ENCODE data around the gene MAP3K2. TPM values are rescaled to one million over a fixed set of nuclear protein-coding genes. Genes with fewer than 3 reads are reported as not detected.
A peak's percentile ranks its signal among the peaks of the same experiment; 100 is the strongest.

MAP3K2 gene
- total RNA-seq, 1 donor from 2014 or later: 36.6 TPM

DNA sequence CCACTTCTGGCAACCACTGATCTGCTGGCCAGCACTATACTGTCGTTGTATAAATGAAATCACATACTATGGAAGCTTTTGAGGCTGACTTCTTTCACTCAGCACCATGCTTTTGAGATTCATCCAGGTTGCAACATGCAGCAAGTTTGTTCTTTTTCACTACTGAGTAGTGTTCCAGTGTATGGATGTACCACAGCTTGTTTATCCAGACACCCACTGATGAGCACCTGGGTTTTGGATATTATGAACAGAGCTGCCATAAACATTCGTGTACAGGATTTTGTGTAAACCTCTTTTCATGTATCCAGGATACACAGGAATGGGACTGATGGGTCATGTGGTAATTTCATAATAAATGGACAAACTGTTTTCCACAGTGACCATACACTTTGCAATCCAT, 104.5 kb downstream of the MAP3K2 start:
- no peaks in the 10 kb centered on the region for H3K9me3 ChIP-seq
- intact Hi-C loops (cut with DNase I): no loop called here
- TF ChIP-seq POLR2A (IDR thresholded peaks at IDR 0.05): no peak
- TF ChIP-seq, protein P1, sequence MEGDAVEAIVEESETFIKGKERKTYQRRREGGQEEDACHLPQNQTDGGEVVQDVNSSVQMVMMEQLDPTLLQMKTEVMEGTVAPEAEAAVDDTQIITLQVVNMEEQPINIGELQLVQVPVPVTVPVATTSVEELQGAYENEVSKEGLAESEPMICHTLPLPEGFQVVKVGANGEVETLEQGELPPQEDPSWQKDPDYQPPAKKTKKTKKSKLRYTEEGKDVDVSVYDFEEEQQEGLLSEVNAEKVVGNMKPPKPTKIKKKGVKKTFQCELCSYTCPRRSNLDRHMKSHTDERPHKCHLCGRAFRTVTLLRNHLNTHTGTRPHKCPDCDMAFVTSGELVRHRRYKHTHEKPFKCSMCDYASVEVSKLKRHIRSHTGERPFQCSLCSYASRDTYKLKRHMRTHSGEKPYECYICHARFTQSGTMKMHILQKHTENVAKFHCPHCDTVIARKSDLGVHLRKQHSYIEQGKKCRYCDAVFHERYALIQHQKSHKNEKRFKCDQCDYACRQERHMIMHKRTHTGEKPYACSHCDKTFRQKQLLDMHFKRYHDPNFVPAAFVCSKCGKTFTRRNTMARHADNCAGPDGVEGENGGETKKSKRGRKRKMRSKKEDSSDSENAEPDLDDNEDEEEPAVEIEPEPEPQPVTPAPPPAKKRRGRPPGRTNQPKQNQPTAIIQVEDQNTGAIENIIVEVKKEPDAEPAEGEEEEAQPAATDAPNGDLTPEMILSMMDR (IDR thresholded peaks at IDR 0.05): no peak
- TF ChIP-seq POLR2AphosphoS5 (IDR thresholded peaks at IDR 0.05; ENCODE audit: insufficient read depth in 1 of 2, low read depth in 1 of 2): no peak
- no peak overlapping the region for H3K27ac ChIP-seq
- DNase-seq (ENCODE audit: extremely low spot score in 2 of 2): no peak
- H3K36me3 ChIP-seq: peaks cover 8 to 77% of the 10 kb centered on the region in 2 donors
- no peaks in the 10 kb centered on the region for H3K27me3 ChIP-seq
- H3K4me1 ChIP-seq: no peaks in the 10 kb centered on the region
- H3K4me3 ChIP-seq: no peak overlapping the region

DNA sequence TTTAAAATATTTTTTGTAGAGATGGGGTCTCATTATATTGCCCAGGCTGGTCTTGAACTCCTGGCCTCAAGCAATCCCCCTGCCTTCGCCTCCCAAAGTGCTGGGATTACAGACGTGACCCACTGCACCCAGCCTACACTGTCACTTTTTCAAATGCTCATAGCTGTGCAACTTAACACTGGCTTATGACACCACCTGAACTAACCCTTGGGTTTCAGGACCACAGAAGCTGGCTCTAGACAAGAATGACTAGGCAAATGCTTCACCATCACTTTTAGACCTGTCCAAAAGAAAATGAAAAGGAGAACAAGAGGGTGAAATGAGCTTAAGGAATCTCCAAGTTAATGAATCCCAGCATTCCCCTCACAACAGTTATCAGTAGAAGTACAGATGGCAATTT, 107.1 kb downstream of the MAP3K2 start:
- DNase-seq (ENCODE audit: extremely low spot score in 2 of 2): peak in 1 of 2 donors; percentile 18
- Histone ChIP-seq H3K36me3 (peaks cover 6 to 66% of the 10 kb centered on the region in 2 donors), H3K27ac (no peak overlapping the region), H3K4me1 (no peaks in the 10 kb centered on the region), H3K4me3 (no peak overlapping the region), H3K27me3 (no peaks in the 10 kb centered on the region), H3K9me3 (no peaks in the 10 kb centered on the region)
- TF ChIP-seq, protein P1 (IDR thresholded peaks at IDR 0.05): no peak
- intact Hi-C loops (cut with DNase I): no loop called here

DNA sequence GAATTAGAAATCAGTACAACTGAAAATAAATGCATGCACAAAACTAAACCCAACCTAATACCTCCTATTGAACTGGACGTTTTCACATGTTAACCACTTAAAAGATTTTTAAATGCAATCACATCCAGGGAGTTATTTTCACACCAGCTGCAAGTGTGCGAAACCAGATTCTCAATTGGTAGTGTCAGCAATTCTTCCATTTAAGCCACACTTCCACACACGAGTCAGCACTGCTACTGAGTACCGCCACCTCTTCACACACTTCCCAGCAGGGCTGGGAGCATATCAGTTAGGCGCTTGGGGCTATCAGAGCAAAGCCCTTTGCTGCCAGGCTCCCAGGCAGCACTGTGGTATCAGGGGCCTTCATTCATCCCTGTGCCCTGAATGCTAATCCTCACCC, 108.0 kb downstream of the MAP3K2 start:
- H3K27ac ChIP-seq: no peak overlapping the region
- H3K9me3 ChIP-seq: no peaks in the 10 kb centered on the region
- H3K4me3 ChIP-seq: no peak overlapping the region
- no peaks in the 10 kb centered on the region for H3K4me1 ChIP-seq
- intact Hi-C loops (cut with DNase I): no loop called here
- H3K36me3 ChIP-seq: peaks cover 6 to 66% of the 10 kb centered on the region in 2 donors
- TF ChIP-seq, protein P1 (IDR thresholded peaks at IDR 0.05): no peak
- TF ChIP-seq POLR2A (IDR thresholded peaks at IDR 0.05) (no peak), POLR2AphosphoS5 (IDR thresholded peaks at IDR 0.05; ENCODE audit: insufficient read depth in 1 of 2, low read depth in 1 of 2) (no peak)
- no peaks in the 10 kb centered on the region for H3K27me3 ChIP-seq
- peak in 1 of 2 donors; percentile 37 for DNase-seq (ENCODE audit: extremely low spot score in 2 of 2)

DNA sequence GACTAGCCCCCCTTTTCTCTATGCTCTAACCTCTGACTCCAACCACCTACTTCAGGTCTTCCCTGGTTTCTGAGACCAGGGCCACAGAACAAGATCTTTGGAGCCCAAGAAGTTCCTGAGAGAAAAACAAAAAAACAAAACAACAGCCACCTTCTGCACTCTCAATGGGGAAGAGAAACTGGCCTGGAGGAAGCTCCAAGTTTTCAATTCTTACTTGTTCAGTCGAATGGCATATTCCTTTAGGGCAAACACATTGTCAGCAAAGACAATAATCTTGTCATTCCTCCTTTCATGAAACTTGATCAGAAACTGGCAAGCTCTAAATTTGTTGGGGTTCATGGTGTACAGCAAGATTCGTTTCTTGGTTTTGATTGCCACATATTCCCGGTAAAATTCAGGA, 108.8 kb downstream of the MAP3K2 start:
- no peak for DNase-seq (ENCODE audit: extremely low spot score in 2 of 2)
- no peaks in the 10 kb centered on the region for H3K4me1 ChIP-seq
- intact Hi-C loops (cut with DNase I): no loop called here
- no peaks in the 10 kb centered on the region for H3K9me3 ChIP-seq
- H3K36me3 ChIP-seq: peaks cover 6 to 64% of the 10 kb centered on the region in 2 donors
- H3K27ac ChIP-seq: no peak overlapping the region
- H3K4me3 ChIP-seq: no peak overlapping the region
- no peaks in the 10 kb centered on the region for H3K27me3 ChIP-seq
- TF ChIP-seq POLR2AphosphoS5 (IDR thresholded peaks at IDR 0.05; ENCODE audit: insufficient read depth in 1 of 2, low read depth in 1 of 2) (no peak), POLR2A (IDR thresholded peaks at IDR 0.05) (no peak)
- TF ChIP-seq, protein P1 (IDR thresholded peaks at IDR 0.05): no peak

DNA sequence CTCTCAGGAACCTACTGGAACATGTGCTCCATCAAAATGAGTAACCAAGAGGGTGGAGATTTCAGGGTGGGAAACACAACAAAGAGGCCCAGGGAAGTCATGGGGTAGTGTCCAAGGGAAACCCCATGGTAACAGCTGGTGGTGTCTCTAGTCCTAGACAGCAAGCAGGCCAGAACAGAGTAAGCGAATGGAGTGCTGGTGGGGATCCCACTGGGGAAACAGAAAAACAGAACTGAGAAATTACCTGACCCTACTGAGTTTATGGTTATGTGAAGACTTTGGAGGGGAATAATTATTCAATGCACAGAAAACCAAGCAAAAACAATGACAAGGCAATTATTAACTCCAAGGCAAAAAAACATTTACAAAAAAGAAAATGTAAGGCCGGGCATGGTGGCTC, 110.7 kb downstream of the MAP3K2 start:
- TF ChIP-seq, protein P1 (IDR thresholded peaks at IDR 0.05): no peak
- no peak for TF ChIP-seq POLR2AphosphoS5 (IDR thresholded peaks at IDR 0.05; ENCODE audit: insufficient read depth in 1 of 2, low read depth in 1 of 2)
- no peak for DNase-seq (ENCODE audit: extremely low spot score in 2 of 2)
- peaks cover 6 to 65% of the 10 kb centered on the region in 2 donors for H3K36me3 ChIP-seq
- no peak overlapping the region for H3K27ac ChIP-seq
- H3K9me3 ChIP-seq: no peaks in the 10 kb centered on the region
- no peak overlapping the region for H3K4me3 ChIP-seq
- intact Hi-C loops (cut with DNase I): no loop called here
- no peaks in the 10 kb centered on the region for H3K4me1 ChIP-seq
- H3K27me3 ChIP-seq: no peaks in the 10 kb centered on the region
